Measurements from ENCODE around the gene FIGN. TPM values are rescaled to one million over a fixed set of nuclear protein-coding genes. Genes with fewer than 3 reads are reported as not detected.

The FIGN gene
- total RNA-seq, 2 experiments from 2014 or later, result not detected

DNA sequence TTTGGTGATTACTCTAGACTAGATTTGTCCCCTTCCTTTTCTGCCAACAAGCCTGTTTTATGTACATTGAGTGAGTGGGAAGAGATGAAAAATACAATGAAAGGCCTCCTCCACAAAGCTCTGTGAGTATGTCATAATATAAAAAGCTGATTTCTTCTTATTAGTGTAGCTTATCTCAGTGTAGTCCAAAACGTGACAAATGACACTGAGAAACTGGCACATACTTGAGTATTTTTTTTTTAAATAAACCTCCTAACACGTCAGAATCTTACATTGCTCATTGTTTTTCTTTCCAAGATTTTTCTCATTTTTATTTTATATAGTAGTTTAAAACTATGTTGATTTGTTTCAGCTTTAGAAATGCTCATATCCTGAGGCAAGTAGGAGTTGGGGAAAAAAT lies 17.9 kb upstream of the FIGN start:
- TF ChIP-seq CTCF (IDR thresholded peaks at IDR 0.05), result no peak
- Mint-ChIP-seq H3K4me1 (ENCODE audit: low read depth) (no peaks in the 10 kb centered on the region), H3K36me3 (ENCODE audit: low read depth) (no peaks in the 10 kb centered on the region), H3K4me3 (no peak overlapping the region), H3K27me3 (no peaks in the 10 kb centered on the region), H3K9me3 (peaks cover 2% of the 10 kb centered on the region), H3K27ac (no peak overlapping the region)
- no peak for DNase-seq
- POLR2A ChIA-PET, result no interaction called here
- no peak for ATAC-seq (ENCODE audit: poor library complexity)
- Histone ChIP-seq H3K4me3 (ENCODE audit: low read length) (no peak overlapping the region), H3K36me3 (ENCODE audit: insufficient read depth, low read length) (no peaks in the 10 kb centered on the region), H3K9me3 (ENCODE audit: control insufficient read depth in 1 of 2, insufficient read depth in 1 of 2, low read length in 2 of 2) (peaks cover 0 to 3% of the 10 kb centered on the region in 2 experiments), H3K27ac (ENCODE audit: low read depth in 1 of 2, low read length in 2 of 2) (no peak overlapping the region), H3K4me1 (ENCODE audit: insufficient read depth, low read length) (no peaks in the 10 kb centered on the region), H3K27me3 (ENCODE audit: control insufficient read depth in 1 of 2, insufficient read depth in 2 of 2, low read length in 2 of 2) (no peaks in the 10 kb centered on the region)
- intact Hi-C loops (cut with DNase I, micrococcal nuclease), result no loop called here
- CTCF ChIA-PET, result no interaction called here

DNA sequence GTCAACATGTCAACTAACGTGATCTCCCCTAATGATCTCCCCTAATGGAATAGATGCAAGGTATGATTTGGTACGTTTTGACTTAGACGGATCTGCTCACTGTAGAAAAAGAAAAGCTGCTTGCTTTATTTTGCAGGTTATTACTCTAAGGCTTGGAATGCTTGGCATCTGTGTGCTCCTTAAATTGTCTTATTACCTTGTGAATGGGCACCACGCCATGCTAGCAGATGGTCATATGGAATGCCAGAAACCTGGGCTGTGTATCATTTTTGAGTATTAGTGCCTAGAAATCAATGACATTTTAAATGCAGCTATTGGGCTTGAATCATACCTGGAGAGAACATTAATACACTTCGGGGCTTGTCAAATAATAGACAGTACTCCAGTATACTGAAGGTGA lies 16.5 kb upstream of the FIGN start:
- CTCF ChIA-PET, result no interaction called here
- DNase-seq, result no peak
- no peaks in the 10 kb centered on the region for H3K36me3 Mint-ChIP-seq (ENCODE audit: low read depth)

DNA sequence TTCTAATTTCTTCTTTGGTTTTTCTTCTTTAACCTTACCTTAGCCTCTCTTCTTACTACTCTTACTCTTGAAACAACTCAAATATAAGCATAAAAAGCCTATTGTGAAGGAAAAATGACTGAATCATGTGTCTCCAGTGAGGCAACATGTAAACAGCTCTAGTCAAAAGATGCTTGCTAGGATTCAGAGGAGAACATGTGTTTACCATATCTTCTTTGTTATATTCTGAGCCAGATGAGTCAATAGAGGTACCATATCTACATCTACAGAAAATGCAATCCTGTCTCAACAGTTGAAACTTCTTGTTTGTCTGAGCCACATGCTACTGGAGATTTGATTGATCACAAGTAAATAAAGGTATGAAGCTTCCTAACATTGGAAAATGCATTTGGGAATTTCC lies 15.9 kb upstream of the FIGN start:
- H3K4me3 Mint-ChIP-seq, result no peak overlapping the region
- Histone ChIP-seq H3K9me3 (ENCODE audit: control insufficient read depth in 1 of 2, insufficient read depth in 1 of 2, low read length in 2 of 2) (peaks cover 0 to 4% of the 10 kb centered on the region in 2 experiments), H3K4me1 (ENCODE audit: insufficient read depth, low read length) (no peaks in the 10 kb centered on the region), H3K27me3 (ENCODE audit: control insufficient read depth in 1 of 2, insufficient read depth in 2 of 2, low read length in 2 of 2) (no peaks in the 10 kb centered on the region), H3K27ac (ENCODE audit: low read depth in 1 of 2, low read length in 2 of 2) (no peak overlapping the region), H3K4me3 (ENCODE audit: low read length) (no peak overlapping the region), H3K36me3 (ENCODE audit: insufficient read depth, low read length) (no peaks in the 10 kb centered on the region)
- no peak for ATAC-seq (ENCODE audit: poor library complexity)
- ChIA-PET POLR2A (no interaction called here), CTCF (no interaction called here)
- DNase-seq, result no peak
- intact Hi-C loops (cut with DNase I, micrococcal nuclease), result no loop called here
- no peaks in the 10 kb centered on the region for H3K36me3 Mint-ChIP-seq (ENCODE audit: low read depth)
- H3K27me3 Mint-ChIP-seq, result no peaks in the 10 kb centered on the region
- H3K27ac Mint-ChIP-seq, result no peak overlapping the region
- H3K9me3 Mint-ChIP-seq, result peaks cover 2% of the 10 kb centered on the region
- no peak for TF ChIP-seq CTCF (IDR thresholded peaks at IDR 0.05)
- H3K4me1 Mint-ChIP-seq (ENCODE audit: low read depth), result no peaks in the 10 kb centered on the region

More for the DNA sequence above, 16.5 kb upstream of the FIGN start:
- Histone ChIP-seq H3K36me3 (ENCODE audit: insufficient read depth, low read length) (no peaks in the 10 kb centered on the region), H3K4me1 (ENCODE audit: insufficient read depth, low read length) (no peaks in the 10 kb centered on the region), H3K4me3 (ENCODE audit: low read length) (no peak overlapping the region), H3K27ac (ENCODE audit: low read depth in 1 of 2, low read length in 2 of 2) (no peak overlapping the region), H3K27me3 (ENCODE audit: control insufficient read depth in 1 of 2, insufficient read depth in 2 of 2, low read length in 2 of 2) (no peaks in the 10 kb centered on the region), H3K9me3 (ENCODE audit: control insufficient read depth in 1 of 2, insufficient read depth in 1 of 2, low read length in 2 of 2) (peaks cover 0 to 4% of the 10 kb centered on the region in 2 experiments)
- ATAC-seq (ENCODE audit: poor library complexity), result no peak
- Mint-ChIP-seq H3K27me3 (no peaks in the 10 kb centered on the region), H3K4me3 (no peak overlapping the region), H3K9me3 (peaks cover 2% of the 10 kb centered on the region), H3K4me1 (ENCODE audit: low read depth) (no peaks in the 10 kb centered on the region), H3K27ac (no peak overlapping the region)
- POLR2A ChIA-PET, result no interaction called here
- TF ChIP-seq CTCF (IDR thresholded peaks at IDR 0.05), result no peak
- intact Hi-C loops (cut with DNase I, micrococcal nuclease), result no loop called here

Data from CD4-positive, alpha-beta T cell (primary cell).